SU-DHL-6 (cell line): ENCODE measurements around the gene MYO7B.

Source experiments
- H2AFZ ChIP-seq: fragments of 200-600 bp; sonication (generic); 2 replicates; pipeline ENCODE4 v1.6.1; 2014; ENCODE audit warnings: low read depth, mild to moderate bottlenecking, moderate library complexity, mixed read lengths, antibody characterized with exemption, low read length; ENCODE audit not compliant: severe bottlenecking
- H3F3A ChIP-seq: fragments of 200-600 bp; shearing (Covaris generic); 2 replicates; pipeline ENCODE4 v1.6.0; 2016; ENCODE audit warnings: antibody characterized with exemption, mild to moderate bottlenecking; ENCODE audit not compliant: insufficient read depth
- H3K27ac ChIP-seq: fragments of 200-600 bp; sonication (generic); 2 replicates; pipeline ENCODE4 v1.5.1; 2016; ENCODE audit warnings: low read depth, mild to moderate bottlenecking, low read length, moderate library complexity, mixed read lengths
- H3K27me3 ChIP-seq: fragments of 200-600 bp; sonication (generic), shearing (Covaris generic); 2 replicates; pipeline ENCODE4 v1.6.0; 2014; ENCODE audit warnings: mild to moderate bottlenecking, low read length
- H3K36me3 ChIP-seq: fragments of 200-600 bp; sonication (generic); 2 replicates; pipeline ENCODE4 v1.6.1; 2014; ENCODE audit warnings: mild to moderate bottlenecking, low read length, mixed read lengths
- H3K4me2 ChIP-seq: fragments of 300-600, 200-600 bp; shearing (Covaris generic), sonication (generic); 2 replicates; pipeline ENCODE4 v1.6.0; 2014; ENCODE audit warnings: low read length, low read depth, mild to moderate bottlenecking; ENCODE audit not compliant: poor library complexity, severe bottlenecking
- H3K4me3 ChIP-seq: fragments of 200-600 bp; sonication (generic); 2 replicates; pipeline ENCODE4 v1.5.1; 2014; ENCODE audit warnings: antibody characterized with exemption, low read length, mild to moderate bottlenecking, mixed read lengths; ENCODE audit not compliant: insufficient read depth, poor library complexity, severe bottlenecking
- H3K79me2 ChIP-seq: fragments of 200-600 bp; sonication (generic); 2 replicates; pipeline ENCODE4 v1.6.1; 2014; ENCODE audit warnings: mild to moderate bottlenecking, low read length, moderate library complexity; ENCODE audit not compliant: insufficient read depth
- H3K9ac ChIP-seq: fragments of 200-600 bp; sonication (generic); 2 replicates; pipeline ENCODE4 v1.7.0; 2014; ENCODE audit warnings: mild to moderate bottlenecking, low read length
- H3K9me2 ChIP-seq: fragments of 200-600 bp; sonication (generic); replicated peaks from 2 replicates; pipeline ENCODE4 v1.6.1; 2014; ENCODE audit warnings: low read length; ENCODE audit not compliant: insufficient read depth
- H3K9me3 ChIP-seq: fragments of 200-600 bp; sonication (generic); 2 replicates; pipeline ENCODE4 v1.6.1; 2014; ENCODE audit warnings: low read length, mixed read lengths; ENCODE audit not compliant: insufficient read depth
- H4K20me1 ChIP-seq: fragments of 200-600 bp; sonication (generic); 2 replicates; pipeline ENCODE4 v1.6.1; 2014; ENCODE audit warnings: low read depth, mild to moderate bottlenecking, antibody characterized with exemption, low read length, moderate library complexity, mixed read lengths
- CTCF ChIP-seq: fragments of 200-600 bp; sonication (generic); IDR thresholded peaks from one replicate; pipeline ENCODE4 v1.5.1; 2017; ENCODE audit warnings: antibody characterized with exemption, mild to moderate bottlenecking, low read length, moderate library complexity; ENCODE audit not compliant: insufficient read depth, poor library complexity, severe bottlenecking
- EZH2phosphoT487 ChIP-seq: fragments of 200-600 bp; sonication (generic), shearing (Covaris generic); conservative IDR thresholded peaks from 2 replicates; pipeline ENCODE4 v1.6.1; 2018; ENCODE audit warnings: mild to moderate bottlenecking, antibody characterized with exemption, low read length, moderate library complexity, mixed read lengths

Gene MYO7B

GRCh38 chr2:127611076-127611925, 75.8 kb downstream of the MYO7B start:
- H3K9ac ChIP-seq = no peak overlapping the region
- TF ChIP-seq EZH2phosphoT487 (no peak), CTCF (no peak)
- no peaks in the 10 kb centered on the region for H3K79me2 ChIP-seq
- no peak overlapping the region for H3K4me3 ChIP-seq
- H3F3A ChIP-seq = no peaks in the 10 kb centered on the region
- no peak overlapping the region for H3K27ac ChIP-seq
- H3K27me3 ChIP-seq = no peaks in the 10 kb centered on the region
- H3K4me2 ChIP-seq = no peak overlapping the region
- no peaks in the 10 kb centered on the region for H3K9me2 ChIP-seq
- H4K20me1 ChIP-seq = no peaks in the 10 kb centered on the region
- H3K36me3 ChIP-seq = no peaks in the 10 kb centered on the region
- H2AFZ ChIP-seq = no peak overlapping the region
- no peaks in the 10 kb centered on the region for H3K9me3 ChIP-seq

GRCh38 chr2:127612111-127612822, 76.8 kb downstream of the MYO7B start:
- Histone ChIP-seq H4K20me1 (no peaks in the 10 kb centered on the region), H3F3A (no peaks in the 10 kb centered on the region), H3K4me2 (no peak overlapping the region), H3K9me2 (no peaks in the 10 kb centered on the region), H3K79me2 (no peaks in the 10 kb centered on the region), H3K36me3 (no peaks in the 10 kb centered on the region), H3K4me3 (no peak overlapping the region), H3K27me3 (no peaks in the 10 kb centered on the region), H3K9ac (no peak overlapping the region), H2AFZ (no peak overlapping the region), H3K27ac (no peak overlapping the region), H3K9me3 (no peaks in the 10 kb centered on the region)
- no peak for TF ChIP-seq EZH2phosphoT487
- no peak for TF ChIP-seq CTCF

- TF ChIP-seq CTCF (no peak), EZH2phosphoT487 (no peak)
- Histone ChIP-seq H3K27me3 (no peaks in the 10 kb centered on the region), H3K36me3 (no peaks in the 10 kb centered on the region), H3K9ac (no peak overlapping the region), H3K9me2 (no peaks in the 10 kb centered on the region), H2AFZ (no peak overlapping the region), H3K9me3 (no peaks in the 10 kb centered on the region), H3K4me3 (no peak overlapping the region), H3F3A (no peaks in the 10 kb centered on the region), H3K79me2 (no peaks in the 10 kb centered on the region), H3K4me2 (no peak overlapping the region), H3K27ac (no peak overlapping the region), H4K20me1 (no peaks in the 10 kb centered on the region)
Observed at GRCh38 chr2:127614246-127614645, 78.8 kb downstream of the MYO7B start.
